Measurements from ENCODE around the gene SGSH.

- TF ChIP-seq CTCF (IDR thresholded peaks at IDR 0.05) (no peak), POLR2A (IDR thresholded peaks at IDR 0.05) (no peak), POLR2AphosphoS5 (IDR thresholded peaks at IDR 0.05; ENCODE audit: insufficient read depth in 1 of 2, low read depth in 1 of 2) (no peak)
Observed at GRCh38 chr17:80269405-80269807, 49.3 kb upstream of the SGSH start.

Measured in vagina (tissue), 2 donors.